ENCODE results near the gene CNTNAP5. TPM values are rescaled to one million over a fixed set of nuclear protein-coding genes. Genes with fewer than 3 reads are reported as not detected.

The CNTNAP5 gene
- total RNA-seq, 1 experiment from 2014 or later, result not detected

DNA sequence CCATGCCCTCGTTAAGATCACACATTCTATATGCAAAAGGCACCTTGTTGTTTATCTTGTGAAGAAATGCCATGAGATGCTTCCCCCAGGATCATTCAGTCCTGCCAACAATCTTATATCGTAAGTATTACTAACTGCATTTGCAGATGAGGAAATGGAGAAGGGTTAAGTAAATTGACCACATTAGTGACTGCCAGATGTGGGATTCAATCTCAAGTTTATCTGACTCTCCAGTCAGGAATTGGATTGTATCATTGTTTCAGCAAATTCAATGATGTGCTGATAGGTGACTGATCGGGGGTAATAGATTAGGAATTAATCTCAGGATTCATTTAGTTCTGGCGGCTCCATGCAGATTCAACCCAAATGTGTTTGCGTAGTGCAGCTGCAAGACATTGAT, 106.2 kb downstream of the CNTNAP5 start:
- DNase-seq (ENCODE audit: low read depth), result no peak
- in situ Hi-C loops (cut with HindIII; ENCODE audit: low pct_unique_long_range_greater_than_20kb, low sequenced_read_pairs), result no loop called here

DNA sequence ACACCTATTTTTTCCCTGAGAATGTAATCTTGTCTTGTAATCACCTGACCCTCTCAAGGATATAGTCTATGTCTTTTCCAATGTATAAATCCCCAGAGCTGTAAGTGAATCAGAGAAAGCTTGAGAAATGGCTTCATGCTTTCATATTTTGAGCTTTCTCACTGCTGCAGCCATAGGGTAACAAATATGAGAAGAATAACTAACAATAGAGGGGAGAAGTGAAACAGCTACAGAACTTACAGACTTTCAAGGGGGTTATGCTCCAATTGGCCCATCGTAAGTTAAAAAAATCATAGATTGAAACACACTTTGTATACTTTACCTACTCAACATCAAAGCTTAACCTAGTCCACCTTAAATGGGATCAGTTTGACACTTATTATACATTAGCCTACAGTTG, 111.0 kb downstream of the CNTNAP5 start:
- no peak for DNase-seq (ENCODE audit: low read depth)
- in situ Hi-C loops (cut with HindIII; ENCODE audit: low pct_unique_long_range_greater_than_20kb, low sequenced_read_pairs), result no loop called here

DNA sequence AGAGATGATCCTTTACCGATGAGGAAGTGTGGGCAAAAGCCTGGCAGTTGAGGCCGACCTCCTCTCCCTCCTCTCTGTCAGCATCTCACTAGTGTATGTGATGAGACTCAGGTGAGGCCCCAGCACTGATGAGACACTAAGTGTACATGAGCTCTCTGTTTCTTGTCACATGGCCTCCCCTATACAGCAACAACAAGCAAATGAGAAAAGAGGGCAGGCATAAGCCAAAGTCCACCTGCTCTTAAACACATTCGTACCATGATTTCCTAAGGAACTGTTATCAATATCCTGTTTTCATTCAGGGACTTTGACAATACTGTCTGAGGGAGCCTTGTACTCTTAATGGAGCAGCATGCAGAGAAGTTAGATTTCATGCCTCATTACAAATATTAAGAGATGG, 113.0 kb downstream of the CNTNAP5 start:
- DNase-seq (ENCODE audit: low read depth), result no peak
- in situ Hi-C loops (cut with HindIII; ENCODE audit: low pct_unique_long_range_greater_than_20kb, low sequenced_read_pairs), result no loop called here

DNA sequence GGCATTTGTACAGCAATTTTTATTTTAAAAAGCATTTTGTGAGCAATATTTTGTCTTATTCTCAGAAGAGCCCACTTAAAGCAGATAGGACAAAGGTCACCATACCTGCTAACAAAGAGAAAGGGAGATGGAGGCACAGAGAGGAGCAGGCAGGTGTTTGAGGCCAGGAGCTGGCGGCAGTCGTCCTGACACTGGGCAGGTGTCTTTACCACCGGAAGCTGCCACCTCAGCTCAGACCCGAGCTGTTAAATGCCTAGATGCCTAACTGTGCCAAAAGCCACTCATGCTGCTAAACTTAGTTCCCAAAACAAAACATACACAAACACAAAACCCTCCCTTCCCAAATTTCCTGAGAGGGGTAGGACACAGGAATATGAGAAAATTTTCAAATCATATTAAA, 120.9 kb downstream of the CNTNAP5 start:
- in situ Hi-C loops (cut with HindIII; ENCODE audit: low pct_unique_long_range_greater_than_20kb, low sequenced_read_pairs), result no loop called here
- no peak for DNase-seq (ENCODE audit: low read depth)

DNA sequence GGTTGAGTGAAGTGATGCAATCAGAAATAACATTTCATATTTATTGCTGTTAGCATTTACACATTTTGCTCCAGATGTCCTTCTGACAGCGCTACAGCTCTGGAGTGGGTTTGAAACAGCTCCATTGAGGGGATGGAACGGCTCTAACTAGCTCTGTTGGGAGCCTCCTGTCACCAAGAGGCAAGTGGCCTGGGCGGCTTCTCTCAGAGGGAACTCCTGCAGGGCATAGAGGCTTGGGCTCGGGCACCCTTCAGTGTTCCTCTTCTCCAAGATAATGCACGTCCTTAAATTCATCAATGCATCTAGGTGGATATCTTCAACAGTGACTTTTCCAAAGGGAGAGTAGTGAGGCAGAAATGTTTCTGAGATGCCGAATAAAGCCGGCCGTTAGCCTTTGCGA, 122.5 kb downstream of the CNTNAP5 start:
- in situ Hi-C loops (cut with HindIII; ENCODE audit: low pct_unique_long_range_greater_than_20kb, low sequenced_read_pairs), result no loop called here
- no peak for DNase-seq (ENCODE audit: low read depth)

DNA sequence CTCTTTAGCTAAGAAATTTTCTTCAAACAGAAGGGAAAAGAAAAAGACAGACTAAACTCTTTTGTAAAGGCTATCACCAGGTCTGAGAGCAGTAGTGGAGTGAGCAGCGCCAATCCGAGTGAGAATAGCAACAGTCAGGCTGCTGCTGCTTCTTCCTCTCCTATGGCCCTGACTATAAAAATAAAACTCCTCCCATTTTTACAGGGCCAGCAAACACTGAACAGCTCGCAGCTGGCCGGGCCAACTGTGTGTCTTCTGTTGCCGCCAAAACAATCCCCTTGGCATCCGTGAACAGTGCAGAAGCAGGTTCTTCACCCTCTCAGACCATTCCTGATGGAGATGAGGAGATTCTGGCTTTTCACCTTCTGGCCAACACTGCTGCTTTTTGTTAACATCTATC, 124.5 kb downstream of the CNTNAP5 start:
- in situ Hi-C loops (cut with HindIII; ENCODE audit: low pct_unique_long_range_greater_than_20kb, low sequenced_read_pairs), result no loop called here
- no peak for DNase-seq (ENCODE audit: low read depth)

DNA sequence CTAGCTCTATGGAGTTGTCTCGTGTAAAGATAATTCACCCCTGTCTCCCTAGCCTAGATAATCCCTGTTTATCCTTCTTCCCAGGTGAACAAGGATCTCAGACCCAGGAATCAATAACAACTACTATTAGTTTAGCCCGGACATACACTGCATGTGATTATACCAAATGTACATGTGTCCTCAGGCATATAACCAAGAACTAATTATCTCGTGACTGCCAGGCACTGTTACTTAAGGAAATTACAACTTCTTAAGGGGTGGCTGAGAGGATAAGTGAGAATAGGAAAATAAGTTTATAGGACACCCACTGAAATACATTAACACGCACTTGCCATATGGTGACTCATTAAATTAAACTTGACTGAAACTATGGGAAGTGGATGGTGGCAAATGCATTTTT, 126.6 kb downstream of the CNTNAP5 start:
- no peak for DNase-seq (ENCODE audit: low read depth)
- in situ Hi-C loops (cut with HindIII; ENCODE audit: low pct_unique_long_range_greater_than_20kb, low sequenced_read_pairs), result no loop called here

DNA sequence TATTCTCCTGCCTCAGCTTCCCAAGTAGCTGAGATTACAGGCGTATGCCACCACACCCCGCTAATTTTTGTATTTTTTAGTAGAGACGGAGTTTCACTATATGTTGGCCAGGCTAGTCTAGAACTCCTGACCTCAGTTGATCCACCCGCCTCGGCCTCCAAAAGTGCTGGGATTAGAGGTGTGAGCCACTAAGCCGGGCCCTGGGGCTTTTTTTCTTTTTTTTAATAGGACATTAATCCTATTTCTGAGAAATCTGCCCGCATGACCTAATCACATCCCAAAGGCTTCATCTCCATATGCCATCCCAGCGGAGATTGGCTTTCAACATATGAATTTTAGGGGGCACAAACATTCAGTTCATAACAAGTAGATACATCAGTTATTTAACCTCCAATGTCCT, 128.6 kb downstream of the CNTNAP5 start:
- in situ Hi-C loops (cut with HindIII; ENCODE audit: low pct_unique_long_range_greater_than_20kb, low sequenced_read_pairs), result no loop called here
- DNase-seq (ENCODE audit: low read depth), result no peak

DNA sequence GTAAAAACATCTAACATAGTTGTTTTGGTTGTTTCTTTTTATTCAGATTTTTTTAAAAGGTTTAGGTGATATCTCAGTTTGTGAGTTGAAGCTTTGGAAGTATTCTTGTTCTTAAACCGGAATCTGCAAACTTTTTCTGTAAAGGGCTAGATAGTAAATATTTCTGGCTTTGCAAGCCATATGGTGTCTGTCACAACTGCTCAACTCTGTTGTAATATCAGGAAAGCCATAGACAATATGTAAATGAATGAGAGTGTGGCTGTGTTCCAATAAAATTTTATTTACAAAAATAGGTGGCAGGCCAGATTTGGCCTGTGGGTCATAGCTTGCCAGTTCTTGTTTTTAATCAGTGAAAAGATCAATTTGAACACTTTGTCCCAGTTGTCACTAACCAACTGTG, 134.1 kb downstream of the CNTNAP5 start:
- DNase-seq (ENCODE audit: low read depth), result no peak
- in situ Hi-C loops (cut with HindIII; ENCODE audit: low pct_unique_long_range_greater_than_20kb, low sequenced_read_pairs), result no loop called here

DNA sequence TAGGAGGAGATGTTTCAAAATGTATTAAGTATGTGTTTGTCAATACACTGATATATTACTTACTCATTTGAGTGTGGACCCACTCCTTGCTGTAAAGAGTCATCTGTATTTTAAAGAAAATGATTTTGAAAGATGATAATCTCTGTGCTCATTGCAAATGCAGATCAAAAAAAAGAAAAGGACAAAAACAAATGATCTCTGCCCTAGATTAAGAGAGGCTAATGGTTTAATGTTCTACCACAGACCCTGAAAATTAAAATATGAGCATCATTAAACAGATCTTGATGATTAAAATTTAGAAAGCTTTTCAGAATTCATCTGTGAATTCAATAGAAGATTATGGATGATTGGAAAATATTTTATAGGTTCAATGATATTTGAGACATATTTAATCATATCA, 136.5 kb downstream of the CNTNAP5 start:
- in situ Hi-C loops (cut with HindIII; ENCODE audit: low pct_unique_long_range_greater_than_20kb, low sequenced_read_pairs), result no loop called here
- no peak for DNase-seq (ENCODE audit: low read depth)

DNA sequence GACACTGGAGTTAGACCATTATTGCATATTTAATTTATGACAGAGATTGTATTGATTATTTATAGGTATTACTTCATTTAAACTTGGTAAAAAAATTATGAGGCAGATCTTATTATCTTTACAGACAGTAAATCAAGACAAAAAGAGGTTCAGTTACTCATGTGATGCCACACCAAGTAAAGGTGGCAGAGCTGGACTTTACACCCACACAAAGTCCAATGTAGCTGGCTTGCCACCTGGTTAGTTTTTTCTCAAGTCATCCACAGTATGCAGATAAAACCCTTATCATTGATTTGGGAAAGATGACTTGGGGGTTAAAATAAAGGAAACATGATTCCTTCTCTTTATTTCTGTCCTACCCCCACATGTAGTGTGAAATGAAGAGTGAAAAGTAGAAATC, 137.2 kb downstream of the CNTNAP5 start:
- in situ Hi-C loops (cut with HindIII; ENCODE audit: low pct_unique_long_range_greater_than_20kb, low sequenced_read_pairs), result no loop called here

DNA sequence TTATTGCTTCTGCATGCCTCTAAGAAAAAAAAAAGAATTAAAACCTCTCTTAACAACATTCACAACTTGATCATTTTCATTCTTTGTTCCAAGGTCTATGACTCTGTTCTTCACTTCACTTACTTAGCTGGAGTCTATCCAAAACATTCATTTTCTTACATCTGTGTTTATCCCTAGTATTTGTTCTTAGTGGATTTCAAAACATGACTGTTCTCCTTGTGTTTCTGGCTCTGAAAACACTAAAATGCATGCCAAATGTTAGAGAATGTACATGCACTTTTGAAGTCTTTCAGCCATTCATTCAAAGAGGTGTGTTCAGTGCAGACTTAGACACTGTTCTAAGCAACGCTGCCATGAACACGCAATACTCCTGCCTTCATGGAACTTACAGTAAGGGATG, 138.8 kb downstream of the CNTNAP5 start:
- in situ Hi-C loops (cut with HindIII; ENCODE audit: low pct_unique_long_range_greater_than_20kb, low sequenced_read_pairs), result no loop called here
- no peak for DNase-seq (ENCODE audit: low read depth)

More for the DNA sequence above, 137.2 kb downstream of the CNTNAP5 start:
- no peak for DNase-seq (ENCODE audit: low read depth)

DNA sequence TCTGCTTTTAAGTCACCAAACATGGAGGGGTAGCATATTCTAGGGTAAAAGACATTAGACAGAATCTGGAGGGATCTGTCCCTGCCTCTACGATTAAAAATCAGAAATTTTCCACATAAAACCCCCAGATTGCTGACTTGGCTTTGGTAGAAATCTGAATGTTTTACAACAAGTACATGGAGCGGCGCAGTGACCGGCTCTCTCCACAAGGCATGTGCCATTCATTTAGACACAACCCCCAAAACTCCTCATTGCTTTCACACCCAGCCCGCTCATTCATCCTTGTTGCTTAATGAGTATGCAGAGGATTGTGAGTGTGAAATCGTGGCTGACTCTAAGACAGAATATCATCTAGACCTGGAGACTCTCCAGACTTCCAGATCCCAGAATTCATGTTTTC, 140.6 kb downstream of the CNTNAP5 start:
- in situ Hi-C loops (cut with HindIII; ENCODE audit: low pct_unique_long_range_greater_than_20kb, low sequenced_read_pairs), result no loop called here

DNA sequence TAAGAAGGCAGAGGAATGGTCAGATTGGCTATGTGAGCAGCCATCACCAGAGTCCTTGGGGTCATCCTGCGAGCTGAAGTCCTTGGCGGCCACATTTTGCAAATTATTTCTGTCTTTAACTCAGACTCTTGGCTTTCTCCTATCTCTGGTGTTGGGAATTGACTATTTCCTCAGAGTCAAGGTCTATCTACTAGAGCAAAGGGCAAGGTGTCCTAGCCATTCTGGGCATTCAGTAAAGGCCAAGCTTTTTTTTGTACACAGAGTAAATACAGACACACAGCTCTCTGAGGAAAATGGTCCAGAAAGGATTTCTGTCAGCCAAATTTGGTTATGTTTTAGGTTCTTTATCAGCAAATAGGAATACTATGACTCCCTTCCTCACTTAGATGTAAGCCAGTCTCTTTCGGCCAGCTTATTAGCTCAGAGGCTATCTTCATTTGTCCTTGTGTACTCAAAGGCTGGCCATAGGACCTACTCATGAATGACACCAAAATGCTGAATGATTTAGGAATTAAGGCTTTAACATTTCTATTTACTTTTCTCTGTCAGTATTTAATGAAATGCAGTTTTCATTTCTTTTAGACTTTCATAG, 146.5 kb downstream of the CNTNAP5 start:
- in situ Hi-C loops (cut with HindIII; ENCODE audit: low pct_unique_long_range_greater_than_20kb, low sequenced_read_pairs), result no loop called here
- DNase-seq (ENCODE audit: low read depth), result no peak

More for the DNA sequence above, 140.6 kb downstream of the CNTNAP5 start:
- DNase-seq (ENCODE audit: low read depth), result no peak

DNA sequence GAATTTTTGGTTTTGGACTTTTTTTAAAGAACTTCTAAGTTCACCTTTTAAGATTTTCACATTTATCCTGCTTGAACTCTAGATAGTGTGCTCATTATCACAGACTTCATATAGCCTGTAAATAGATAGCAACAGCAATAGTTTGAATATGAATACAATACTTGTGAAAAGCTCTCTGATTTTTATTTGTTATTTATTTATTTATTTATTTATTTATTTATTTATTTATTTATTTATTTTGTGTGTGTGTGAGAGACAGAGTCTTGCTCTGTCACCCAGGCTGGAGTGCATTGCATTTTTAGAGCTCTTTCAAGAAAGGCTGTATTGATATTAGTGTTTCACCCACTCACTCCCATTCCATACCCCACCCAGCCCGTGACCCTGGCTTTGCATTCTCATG, 153.6 kb downstream of the CNTNAP5 start:
- no peak for DNase-seq (ENCODE audit: low read depth)
- in situ Hi-C loops (cut with HindIII; ENCODE audit: low pct_unique_long_range_greater_than_20kb, low sequenced_read_pairs), result no loop called here

DNA sequence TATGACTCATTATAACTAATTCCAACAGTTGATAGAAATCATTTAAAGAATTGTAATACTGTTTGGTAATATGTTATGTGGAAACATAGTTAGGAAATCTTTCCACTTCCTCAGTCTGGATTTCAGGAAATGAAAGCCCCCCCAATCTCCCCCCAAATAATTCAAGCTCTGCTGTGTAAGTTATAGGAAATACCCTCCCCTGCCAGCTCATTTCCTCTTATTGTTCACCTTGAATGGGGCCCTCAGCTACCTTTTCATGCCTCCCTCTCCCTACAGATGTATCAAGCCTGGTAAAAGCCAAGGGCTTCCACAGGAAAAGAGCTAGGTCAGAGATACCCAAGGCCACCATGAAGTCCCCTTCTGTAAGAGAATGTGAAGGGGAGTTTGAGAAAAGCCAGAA, 155.5 kb downstream of the CNTNAP5 start:
- in situ Hi-C loops (cut with HindIII; ENCODE audit: low pct_unique_long_range_greater_than_20kb, low sequenced_read_pairs), result no loop called here
- no peak for DNase-seq (ENCODE audit: low read depth)

DNA sequence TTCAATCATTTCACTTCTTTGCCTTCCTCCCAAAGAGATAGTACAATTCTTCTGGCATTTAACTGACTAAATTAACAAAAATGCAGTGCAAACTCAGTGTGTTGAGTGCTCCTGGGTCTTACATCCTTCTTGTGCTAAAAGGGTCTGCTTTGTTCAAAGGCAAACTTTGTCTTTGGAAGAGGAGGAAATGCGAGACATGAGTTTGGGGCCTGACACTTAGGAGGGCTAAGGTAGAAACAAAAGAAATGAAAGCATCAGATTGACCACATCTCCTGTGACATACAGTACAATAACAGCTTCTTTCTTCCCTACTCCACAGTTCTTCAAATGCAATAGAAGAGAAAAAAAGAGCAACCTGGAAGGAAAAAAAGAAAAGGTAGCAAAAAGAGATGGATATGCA, 161.7 kb downstream of the CNTNAP5 start:
- DNase-seq (ENCODE audit: low read depth), result no peak
- in situ Hi-C loops (cut with HindIII; ENCODE audit: low pct_unique_long_range_greater_than_20kb, low sequenced_read_pairs), result no loop called here

DNA sequence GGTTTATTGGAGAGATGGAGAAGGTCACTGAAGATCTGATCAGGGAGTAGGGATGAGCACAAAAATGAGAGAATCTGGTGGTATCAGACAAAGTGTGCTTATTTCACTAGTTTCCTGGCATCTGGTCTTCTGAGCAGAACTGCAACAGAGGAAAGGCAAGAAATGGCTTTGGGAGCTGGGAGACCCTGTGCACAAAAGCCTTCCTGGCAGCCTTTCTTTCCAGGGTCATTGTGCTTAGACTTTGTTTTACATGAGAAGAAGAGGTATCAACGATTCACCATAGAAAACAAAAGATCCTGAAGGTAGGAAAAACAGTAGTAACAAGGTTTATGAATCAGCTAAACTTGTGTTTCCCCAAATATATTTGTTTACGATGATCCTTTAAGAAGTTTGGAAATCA, 162.9 kb downstream of the CNTNAP5 start:
- no peak for DNase-seq (ENCODE audit: low read depth)
- in situ Hi-C loops (cut with HindIII; ENCODE audit: low pct_unique_long_range_greater_than_20kb, low sequenced_read_pairs), result no loop called here

DNA sequence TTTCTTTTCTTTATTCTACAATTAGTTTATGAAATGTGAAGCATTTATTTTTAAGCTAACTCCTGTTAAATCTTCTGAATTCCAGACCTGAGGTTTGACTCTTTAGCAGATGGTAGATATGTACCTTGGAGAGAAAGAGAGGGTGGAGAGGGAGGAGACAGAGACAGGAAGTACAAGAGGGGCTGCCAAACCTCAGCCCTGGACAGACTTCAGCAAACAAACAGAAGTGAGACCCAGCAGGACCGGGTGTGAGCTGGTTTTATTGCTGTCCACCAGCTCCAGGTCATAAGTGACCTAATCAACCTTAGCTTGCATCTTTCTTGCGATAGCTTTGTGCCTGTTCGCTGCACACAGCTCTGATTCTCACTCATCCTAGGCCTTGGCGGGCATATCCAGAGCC, 168.6 kb downstream of the CNTNAP5 start:
- in situ Hi-C loops (cut with HindIII; ENCODE audit: low pct_unique_long_range_greater_than_20kb, low sequenced_read_pairs), result no loop called here
- no peak for DNase-seq (ENCODE audit: low read depth)

DNA sequence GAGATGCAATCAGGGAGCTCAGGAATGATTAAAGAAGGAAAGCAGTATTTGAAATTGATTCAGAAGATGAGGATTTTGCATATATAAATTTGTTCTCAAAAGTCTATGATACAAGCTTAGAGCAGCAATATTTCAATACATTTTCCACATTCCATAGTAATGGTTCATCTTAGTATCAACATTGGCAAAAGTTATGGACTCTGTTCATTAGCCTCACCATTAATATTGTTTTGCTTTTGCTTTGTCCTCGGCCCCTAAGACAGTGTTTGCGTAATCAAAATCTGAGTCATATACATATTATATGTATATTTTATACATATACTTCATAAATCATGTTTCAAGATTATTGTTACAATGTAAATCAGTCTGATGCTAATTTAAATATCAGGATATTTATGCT, 176.6 kb downstream of the CNTNAP5 start:
- no peak for DNase-seq (ENCODE audit: low read depth)

DNA sequence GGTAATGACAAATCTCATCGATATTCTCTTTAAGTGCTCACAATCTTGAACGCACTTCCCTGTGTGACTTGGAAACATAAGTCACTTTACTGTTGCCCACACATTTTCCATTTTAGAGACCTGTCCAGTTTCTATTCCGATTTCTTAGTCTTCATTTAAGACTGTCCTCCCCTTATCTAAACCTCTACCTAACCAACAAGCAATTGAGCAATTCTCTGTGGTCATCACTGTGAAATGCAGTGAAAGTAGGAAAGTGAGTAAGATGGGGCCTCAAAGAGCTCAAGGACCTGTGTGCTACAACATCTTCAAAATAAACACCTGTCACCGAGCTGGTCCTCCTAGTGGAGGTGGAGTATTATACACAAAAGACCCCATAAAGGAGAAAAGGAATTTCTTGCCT, 184.4 kb downstream of the CNTNAP5 start:
- in situ Hi-C loops (cut with HindIII; ENCODE audit: low pct_unique_long_range_greater_than_20kb, low sequenced_read_pairs), result no loop called here
- DNase-seq (ENCODE audit: low read depth), result no peak

More for the DNA sequence above, 176.6 kb downstream of the CNTNAP5 start:
- in situ Hi-C loops (cut with HindIII; ENCODE audit: low pct_unique_long_range_greater_than_20kb, low sequenced_read_pairs), result no loop called here

Data from Caki2 (cell line).